HepG2 (cell line): ENCODE results near the gene B3GALNT2. TPM values are rescaled to one million over a fixed set of nuclear protein-coding genes. Genes with fewer than 3 reads are reported as not detected.

Experiments
- CC2D1A ChIP-seq: sonication (generic); formaldehyde crosslinking; IDR thresholded peaks from 2 replicates; pipeline ENCODE4 v1.8.1; 2023; ENCODE audit warnings: mild to moderate bottlenecking, missing genetic modification reagents
- CCDC6 ChIP-seq: sonication (generic); formaldehyde crosslinking; IDR thresholded peaks from 2 replicates; pipeline ENCODE4 v1.8.1; 2022; ENCODE audit warnings: mild to moderate bottlenecking, missing genetic modification reagents, moderate library complexity
- EP300 ChIP-seq, 3 experiments: sonication (generic) in 1 of 3; formaldehyde crosslinking in 1 of 3; IDR thresholded peaks; 2 replicates each; pipeline versions ENCODE4 v1.5.1 to v1.6.1; 2011 to 2020; ENCODE audit warnings: low read depth in 2 of 3, low read length in 2 of 3, borderline replicate concordance in 1 of 3, improper control_type of control experiment in 1 of 3, mild to moderate bottlenecking in 1 of 3, missing genetic modification reagents in 1 of 3, moderate library complexity in 1 of 3
- HMG20A ChIP-seq: IDR thresholded peaks from 2 replicates; pipeline ENCODE4 v1.6.1; 2016; ENCODE audit warnings: borderline replicate concordance
- JUN ChIP-seq: sonication (generic); formaldehyde crosslinking; IDR thresholded peaks from 2 replicates; pipeline ENCODE4 v1.4.0; 2020; ENCODE audit warnings: mild to moderate bottlenecking, missing genetic modification reagents
- KLF12 ChIP-seq: sonication (generic); formaldehyde crosslinking; IDR thresholded peaks from 2 replicates; pipeline ENCODE4 v1.4.0; 2020; ENCODE audit warnings: missing genetic modification reagents, borderline replicate concordance
- NCOA5 ChIP-seq: sonication (generic); formaldehyde crosslinking; IDR thresholded peaks from 2 replicates; pipeline ENCODE4 v1.4.0; 2020; ENCODE audit warnings: missing genetic modification reagents
- POLR2A ChIP-seq, 2 experiments: IDR thresholded peaks; 2 replicates each; pipeline ENCODE4 v1.6.1; 2011; ENCODE audit warnings: low read depth in 2 of 2, low read length in 2 of 2, mild to moderate bottlenecking in 1 of 2, moderate library complexity in 1 of 2; ENCODE audit not compliant: insufficient read depth in 1 of 2
- SP4 ChIP-seq: sonication (generic); formaldehyde crosslinking; IDR thresholded peaks from 2 replicates; pipeline ENCODE4 v1.8.1; 2023; ENCODE audit warnings: mild to moderate bottlenecking, missing genetic modification reagents
- TCF12 ChIP-seq, 2 experiments: fragments of 450-650 bp in 1 of 2; sonication (generic) in 1 of 2; formaldehyde crosslinking in 1 of 2; IDR thresholded peaks; 2 replicates each; pipeline versions ENCODE4 v1.6.1 to v1.8.0; 2017 to 2022; ENCODE audit warnings: antibody characterized with exemption in 1 of 2, mild to moderate bottlenecking in 1 of 2, missing genetic modification reagents in 1 of 2, moderate library complexity in 1 of 2
- ZFP82 ChIP-seq: sonication (generic); formaldehyde crosslinking; IDR thresholded peaks from 2 replicates; pipeline ENCODE4 v1.5.1; 2020; ENCODE audit warnings: mild to moderate bottlenecking, missing genetic modification reagents, borderline replicate concordance
- ZNF484 ChIP-seq: sonication (generic); formaldehyde crosslinking; IDR thresholded peaks from 2 replicates; pipeline ENCODE4 v1.5.1; 2020; ENCODE audit warnings: mild to moderate bottlenecking, low read depth, missing genetic modification reagents, borderline replicate concordance
- ZNF607 ChIP-seq: sonication (generic); formaldehyde crosslinking; IDR thresholded peaks from 2 replicates; pipeline ENCODE4 v1.5.1; 2020; ENCODE audit warnings: missing genetic modification reagents, mild to moderate bottlenecking, borderline replicate concordance
- ZNF737 ChIP-seq: sonication (generic); formaldehyde crosslinking; IDR thresholded peaks from 2 replicates; pipeline ENCODE4 v1.5.0; 2020; ENCODE audit warnings: missing genetic modification reagents, mild to moderate bottlenecking, borderline replicate concordance
- polyA plus RNA-seq, 8 experiments: library from polyadenylated mRNA; depleted of rRNA in 3 of 8; stranded (reverse) in 7 of 8; unstranded in 1 of 8; fragments of >200 nt; fragmentation: Illumina TruSeq in 4 of 8; extraction: Trizol in 4 of 8; gene quantifications; 2 replicates each; pipeline versions ENCODE4 v1.2.1 to v1.2.3, GENCODE V29; 2011 to 2016; ENCODE audit warnings: low read depth in 4 of 8, missing spikeins in 1 of 8, mixed read lengths in 1 of 8; ENCODE audit not compliant: insufficient read depth in 1 of 8
- total RNA-seq, 5 experiments: library from RNA; depleted of rRNA; stranded (reverse); fragments of >200 nt; fragmentation: Illumina TruSeq; extraction: Trizol; gene quantifications; 2 replicates each; pipeline ENCODE4 v1.2.3, GENCODE V29; 2016; ENCODE audit warnings: low read depth in 1 of 5
- TF ChIP-seq, protein P1 (sequence below): IDR thresholded peaks from 2 replicates; pipeline ENCODE4 v1.6.1; 2016; ENCODE audit warnings: missing compliant biosample characterization, missing genetic modification reagents, borderline replicate concordance
- TF ChIP-seq, protein P2 (sequence below): sonication (generic); formaldehyde crosslinking; IDR thresholded peaks from 2 replicates; pipeline ENCODE4 v1.4.0; 2020; ENCODE audit warnings: mild to moderate bottlenecking, missing genetic modification reagents
- TF ChIP-seq, protein P3 (sequence below), 2 experiments: sonication (generic) in 1 of 2; formaldehyde crosslinking in 1 of 2; IDR thresholded peaks; 2 replicates each; pipeline versions ENCODE4 v1.5.1 to v1.6.1; 2011 to 2020; ENCODE audit warnings: borderline replicate concordance in 1 of 2, low read depth in 1 of 2, low read length in 1 of 2, mild to moderate bottlenecking in 1 of 2, missing genetic modification reagents in 1 of 2, moderate library complexity in 1 of 2
- TF ChIP-seq, protein P4 (sequence below): sonication (generic); formaldehyde crosslinking; conservative IDR thresholded peaks from 2 replicates; pipeline ENCODE4 v1.4.0; 2020; ENCODE audit warnings: missing genetic modification reagents
- TF ChIP-seq, protein P5 (sequence below): sonication (generic); formaldehyde crosslinking; IDR thresholded peaks from 2 replicates; pipeline ENCODE4 v1.4.0; 2020; ENCODE audit warnings: missing genetic modification reagents, borderline replicate concordance

The B3GALNT2 gene
- total and polyA plus RNA-seq, 2 of the 13 experiments (the other 11 are each of a cell fraction or from before 2014, with no cell fraction given): 16.5 to 28.9 TPM

DNA sequence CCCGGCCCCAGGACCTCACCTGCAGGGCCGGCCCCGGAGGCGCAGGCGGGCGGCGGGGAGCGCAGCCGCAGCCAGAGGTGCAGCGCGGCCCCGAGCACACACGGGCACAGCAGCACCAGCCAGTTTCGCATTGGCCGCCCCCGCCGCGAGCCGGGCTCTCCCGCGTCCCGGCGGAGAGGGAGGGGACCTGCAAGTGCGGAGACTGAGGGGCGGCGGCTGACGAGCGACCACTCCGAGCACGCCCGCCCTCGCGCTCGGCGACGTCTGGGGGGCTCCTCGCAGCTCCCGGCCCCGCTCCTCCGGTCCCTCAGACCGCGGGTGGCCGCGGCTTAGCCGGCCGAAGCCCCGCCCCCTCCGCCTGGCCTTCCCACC is at the start of gene B3GALNT2 (continued):
- TF ChIP-seq EP300 (IDR thresholded peaks at IDR 0.05; ENCODE audit: low read depth in 2 of 2, low read length in 2 of 2): no peak
- no peak for TF ChIP-seq EP300 (CRISPR knock-in tag; IDR thresholded peaks at IDR 0.05; ENCODE audit: borderline replicate concordance)
- no peak for TF ChIP-seq ZNF484
- TF ChIP-seq, protein P1, sequence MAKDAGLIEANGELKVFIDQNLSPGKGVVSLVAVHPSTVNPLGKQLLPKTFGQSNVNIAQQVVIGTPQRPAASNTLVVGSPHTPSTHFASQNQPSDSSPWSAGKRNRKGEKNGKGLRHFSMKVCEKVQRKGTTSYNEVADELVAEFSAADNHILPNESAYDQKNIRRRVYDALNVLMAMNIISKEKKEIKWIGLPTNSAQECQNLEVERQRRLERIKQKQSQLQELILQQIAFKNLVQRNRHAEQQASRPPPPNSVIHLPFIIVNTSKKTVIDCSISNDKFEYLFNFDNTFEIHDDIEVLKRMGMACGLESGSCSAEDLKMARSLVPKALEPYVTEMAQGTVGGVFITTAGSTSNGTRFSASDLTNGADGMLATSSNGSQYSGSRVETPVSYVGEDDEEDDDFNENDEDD: no peak
- no peak for TF ChIP-seq CC2D1A (CRISPR knock-in tag)
- TF ChIP-seq, protein P2, sequence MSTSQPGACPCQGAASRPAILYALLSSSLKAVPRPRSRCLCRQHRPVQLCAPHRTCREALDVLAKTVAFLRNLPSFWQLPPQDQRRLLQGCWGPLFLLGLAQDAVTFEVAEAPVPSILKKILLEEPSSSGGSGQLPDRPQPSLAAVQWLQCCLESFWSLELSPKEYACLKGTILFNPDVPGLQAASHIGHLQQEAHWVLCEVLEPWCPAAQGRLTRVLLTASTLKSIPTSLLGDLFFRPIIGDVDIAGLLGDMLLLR (CRISPR knock-in tag): peak; percentile 55; the same call in 1 of the 2 replicates
- no peak for TF ChIP-seq SP4 (CRISPR knock-in tag)
- TF ChIP-seq POLR2A (IDR thresholded peaks at IDR 0.05; ENCODE audit: insufficient read depth in 1 of 2, low read depth in 2 of 2, low read length in 2 of 2): peak; percentile 56 to 91; a peak in 2 of 4 replicates
- TF ChIP-seq ZNF737 (CRISPR knock-in tag): no peak
- TF ChIP-seq, protein P3, sequence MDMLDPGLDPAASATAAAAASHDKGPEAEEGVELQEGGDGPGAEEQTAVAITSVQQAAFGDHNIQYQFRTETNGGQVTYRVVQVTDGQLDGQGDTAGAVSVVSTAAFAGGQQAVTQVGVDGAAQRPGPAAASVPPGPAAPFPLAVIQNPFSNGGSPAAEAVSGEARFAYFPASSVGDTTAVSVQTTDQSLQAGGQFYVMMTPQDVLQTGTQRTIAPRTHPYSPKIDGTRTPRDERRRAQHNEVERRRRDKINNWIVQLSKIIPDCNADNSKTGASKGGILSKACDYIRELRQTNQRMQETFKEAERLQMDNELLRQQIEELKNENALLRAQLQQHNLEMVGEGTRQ (IDR thresholded peaks at IDR 0.05; ENCODE audit: low read depth, low read length): no peak
- TF ChIP-seq, protein P3 (CRISPR knock-in tag; IDR thresholded peaks at IDR 0.05; ENCODE audit: borderline replicate concordance): no peak
- TF ChIP-seq CCDC6 (CRISPR knock-in tag): peak; percentile 8; the same call in 1 of the 2 replicates
- no peak for TF ChIP-seq JUN (CRISPR knock-in tag)
- no peak; the same call in 1 of the 2 replicates for TF ChIP-seq ZFP82 (CRISPR knock-in tag)
- TF ChIP-seq TCF12 (IDR thresholded peaks at IDR 0.05): no peak
- no peak for TF ChIP-seq TCF12 (CRISPR knock-in tag; IDR thresholded peaks at IDR 0.05)
- TF ChIP-seq, protein P4, sequence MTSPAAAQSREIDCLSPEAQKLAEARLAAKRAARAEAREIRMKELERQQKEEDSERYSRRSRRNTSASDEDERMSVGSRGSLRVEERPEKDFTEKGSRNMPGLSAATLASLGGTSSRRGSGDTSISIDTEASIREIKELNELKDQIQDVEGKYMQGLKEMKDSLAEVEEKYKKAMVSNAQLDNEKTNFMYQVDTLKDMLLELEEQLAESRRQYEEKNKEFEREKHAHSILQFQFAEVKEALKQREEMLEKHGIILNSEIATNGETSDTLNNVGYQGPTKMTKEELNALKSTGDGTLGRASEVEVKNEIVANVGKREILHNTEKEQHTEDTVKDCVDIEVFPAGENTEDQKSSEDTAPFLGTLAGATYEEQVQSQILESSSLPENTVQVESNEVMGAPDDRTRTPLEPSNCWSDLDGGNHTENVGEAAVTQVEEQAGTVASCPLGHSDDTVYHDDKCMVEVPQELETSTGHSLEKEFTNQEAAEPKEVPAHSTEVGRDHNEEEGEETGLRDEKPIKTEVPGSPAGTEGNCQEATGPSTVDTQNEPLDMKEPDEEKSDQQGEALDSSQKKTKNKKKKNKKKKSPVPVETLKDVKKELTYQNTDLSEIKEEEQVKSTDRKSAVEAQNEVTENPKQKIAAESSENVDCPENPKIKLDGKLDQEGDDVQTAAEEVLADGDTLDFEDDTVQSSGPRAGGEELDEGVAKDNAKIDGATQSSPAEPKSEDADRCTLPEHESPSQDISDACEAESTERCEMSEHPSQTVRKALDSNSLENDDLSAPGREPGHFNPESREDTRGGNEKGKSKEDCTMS: no peak
- no peak for TF ChIP-seq NCOA5
- TF ChIP-seq KLF12: no peak; the same call in 1 of the 2 replicates
- no peak; the same call in 1 of the 2 replicates for TF ChIP-seq ZNF607 (CRISPR knock-in tag)
- TF ChIP-seq, protein P5, sequence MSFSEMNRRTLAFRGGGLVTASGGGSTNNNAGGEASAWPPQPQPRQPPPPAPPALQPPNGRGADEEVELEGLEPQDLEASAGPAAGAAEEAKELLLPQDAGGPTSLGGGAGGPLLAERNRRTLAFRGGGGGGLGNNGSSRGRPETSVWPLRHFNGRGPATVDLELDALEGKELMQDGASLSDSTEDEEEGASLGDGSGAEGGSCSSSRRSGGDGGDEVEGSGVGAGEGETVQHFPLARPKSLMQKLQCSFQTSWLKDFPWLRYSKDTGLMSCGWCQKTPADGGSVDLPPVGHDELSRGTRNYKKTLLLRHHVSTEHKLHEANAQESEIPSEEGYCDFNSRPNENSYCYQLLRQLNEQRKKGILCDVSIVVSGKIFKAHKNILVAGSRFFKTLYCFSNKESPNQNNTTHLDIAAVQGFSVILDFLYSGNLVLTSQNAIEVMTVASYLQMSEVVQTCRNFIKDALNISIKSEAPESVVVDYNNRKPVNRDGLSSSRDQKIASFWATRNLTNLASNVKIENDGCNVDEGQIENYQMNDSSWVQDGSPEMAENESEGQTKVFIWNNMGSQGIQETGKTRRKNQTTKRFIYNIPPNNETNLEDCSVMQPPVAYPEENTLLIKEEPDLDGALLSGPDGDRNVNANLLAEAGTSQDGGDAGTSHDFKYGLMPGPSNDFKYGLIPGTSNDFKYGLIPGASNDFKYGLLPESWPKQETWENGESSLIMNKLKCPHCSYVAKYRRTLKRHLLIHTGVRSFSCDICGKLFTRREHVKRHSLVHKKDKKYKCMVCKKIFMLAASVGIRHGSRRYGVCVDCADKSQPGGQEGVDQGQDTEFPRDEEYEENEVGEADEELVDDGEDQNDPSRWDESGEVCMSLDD (CRISPR knock-in tag): peak; percentile 23; the same call in 1 of the 2 replicates
- no peak for TF ChIP-seq HMG20A (CRISPR knock-in tag)
